Endothelial cell of umbilical vein (primary cell): ENCODE measurements around the gene DNAJC4. TPM values are rescaled to one million over a fixed set of nuclear protein-coding genes. Genes with fewer than 3 reads are reported as not detected.

Source experiments
- BruUV-seq: library from RNA; stranded (reverse); fragments of 400-500 nt; replicated peaks from 2 replicates; lab custom pipeline; 2021; lab: Mats Ljungman, UMichigan
- CTCF ChIA-PET: fragments of 300-600, 350-600 bp; sonication (Branson Sonifier 250); formaldehyde crosslinking; loops from one replicate; lab custom pipeline; 2021; ENCODE audit warnings: antibody characterized with exemption, inconsistent platforms; lab: Charles Lee
- POLR2A ChIA-PET: fragments of 300-600, 350-600 bp; sonication (Branson Sonifier 250); formaldehyde crosslinking; loops from one replicate; lab custom pipeline; 2021; ENCODE audit warnings: antibody characterized with exemption, inconsistent platforms; lab: Charles Lee
- DNase-seq: peaks from one replicate; pipeline ENCODE4 v3.0.0-alpha.2; 2011; ENCODE audit warnings: low read depth, low spot score
- FAIRE-seq: peaks from 2 replicates; lab custom pipeline; 2011; peaks lifted over from hg19 to GRCh38; lab: Jason Lieb, UNC
- H2AFZ ChIP-seq: 2 replicates; pipeline ENCODE4 v1.6.0; 2012; ENCODE audit warnings: low read depth, low read length, control low read depth, inconsistent platforms
- H3K27ac ChIP-seq: 2 replicates; pipeline ENCODE4 v1.5.1; 2011; ENCODE audit warnings: low read depth, mild to moderate bottlenecking, control low read depth, low read length, moderate library complexity; ENCODE audit not compliant: insufficient read depth
- H3K27me3 ChIP-seq, 2 experiments: 2 replicates each; pipeline versions ENCODE4 v1.6.0 to v1.6.1; 2011; ENCODE audit warnings: low read length in 2 of 2, mixed read lengths in 1 of 2; ENCODE audit not compliant: control insufficient read depth in 2 of 2, insufficient read depth in 2 of 2
- H3K36me3 ChIP-seq, 2 experiments: 2 replicates in 1 of 2; 3 replicates in 1 of 2; pipeline ENCODE4 v1.5.1; 2011; ENCODE audit warnings: low read length in 2 of 2, mild to moderate bottlenecking in 1 of 2, moderate library complexity in 1 of 2; ENCODE audit not compliant: control insufficient read depth in 2 of 2, insufficient read depth in 2 of 2; ENCODE audit errors: extremely low read depth in 1 of 2
- H3K4me1 ChIP-seq: 3 replicates; pipeline ENCODE4 v1.5.1; 2011; ENCODE audit warnings: mild to moderate bottlenecking, low read length; ENCODE audit not compliant: control insufficient read depth, insufficient read depth; ENCODE audit errors: extremely low read depth
- H3K4me2 ChIP-seq: 2 replicates; pipeline ENCODE4 v1.6.1; 2011; ENCODE audit warnings: low read length, control low read depth, mixed read lengths; ENCODE audit not compliant: insufficient read depth
- H3K4me3 ChIP-seq, 3 experiments: fragments of 200-600 bp in 1 of 3; sonication (generic), shearing (Covaris generic) in 1 of 3; replicated peaks in 1 of 3; 2 replicates each; pipeline ENCODE4 v1.5.1; 2011 to 2016; ENCODE audit warnings: control low read depth in 3 of 3, low read length in 3 of 3, mild to moderate bottlenecking in 2 of 3, inconsistent platforms in 1 of 3, low read depth in 1 of 3, moderate library complexity in 1 of 3; ENCODE audit not compliant: insufficient read depth in 1 of 3
- H3K79me2 ChIP-seq: 2 replicates; pipeline ENCODE4 v1.6.0; 2012; ENCODE audit warnings: low read length, inconsistent platforms; ENCODE audit not compliant: control insufficient read depth, insufficient read depth
- H3K9ac ChIP-seq: replicated peaks from 2 replicates; pipeline ENCODE3; 2011; ENCODE audit warnings: low read length, control low read depth; ENCODE audit not compliant: insufficient read depth; ENCODE audit errors: extremely low read depth
- H3K9me1 ChIP-seq: replicated peaks from 3 replicates; pipeline ENCODE4 v1.6.0; 2011; ENCODE audit warnings: mild to moderate bottlenecking, low read length; ENCODE audit not compliant: control insufficient read depth, insufficient read depth; ENCODE audit errors: extremely low read depth
- H3K9me3 ChIP-seq: replicated peaks from 2 replicates; pipeline ENCODE4 v1.5.1; 2012; ENCODE audit warnings: low read length, inconsistent platforms; ENCODE audit not compliant: control insufficient read depth, insufficient read depth
- H4K20me1 ChIP-seq: replicated peaks from 2 replicates; pipeline ENCODE3; 2011; ENCODE audit warnings: mild to moderate bottlenecking, low read length; ENCODE audit not compliant: control insufficient read depth, insufficient read depth; ENCODE audit errors: extremely low read depth
- CTCF ChIP-seq, 2 donors: IDR thresholded peaks; 1 replicate in 1 of 2; 2 replicates in 1 of 2; pipeline ENCODE4 v1.5.1; 2011; ENCODE audit warnings: low read length in 2 of 2, mild to moderate bottlenecking in 2 of 2, moderate library complexity in 2 of 2, control low read depth in 1 of 2, inconsistent platforms in 1 of 2, low read depth in 1 of 2; ENCODE audit not compliant: insufficient read depth in 1 of 2; ENCODE audit errors: extremely low read depth in 1 of 2
- EZH2 ChIP-seq: IDR thresholded peaks from 2 replicates; pipeline ENCODE4 v1.6.1; 2012; ENCODE audit warnings: borderline replicate concordance, low read depth, mild to moderate bottlenecking, moderate library complexity, low read length, inconsistent platforms; ENCODE audit not compliant: severe bottlenecking
- FOS ChIP-seq: IDR thresholded peaks from 2 replicates; pipeline ENCODE4 v1.6.1; 2011; ENCODE audit warnings: mild to moderate bottlenecking, low read length, moderate library complexity, borderline replicate concordance; ENCODE audit not compliant: insufficient read depth
- GATA2 ChIP-seq: IDR thresholded peaks from 2 replicates; pipeline ENCODE4 v1.7.0; 2011; ENCODE audit warnings: low read depth, mild to moderate bottlenecking, moderate library complexity, mixed read lengths, low read length; ENCODE audit not compliant: insufficient read length, insufficient read depth
- JUN ChIP-seq: IDR thresholded peaks from 2 replicates; pipeline ENCODE4 v1.6.1; 2011; ENCODE audit warnings: borderline replicate concordance, low read depth; ENCODE audit not compliant: insufficient read length, insufficient read depth
- MAX ChIP-seq: IDR thresholded peaks from 2 replicates; pipeline ENCODE4 v1.6.1; 2011; ENCODE audit not compliant: insufficient read depth, insufficient read length
- MYC ChIP-seq: IDR thresholded peaks from one replicate; pipeline ENCODE4 v1.6.1; 2011; ENCODE audit warnings: mild to moderate bottlenecking, low read depth, low read length
- POLR2A ChIP-seq: IDR thresholded peaks from 2 replicates; pipeline ENCODE4 v1.6.1; 2012; ENCODE audit warnings: low read depth, mild to moderate bottlenecking, control low read depth, low read length
- POLR2AphosphoS5 ChIP-seq: IDR thresholded peaks from 2 replicates; pipeline ENCODE4 v1.6.1; 2012; ENCODE audit warnings: low read depth, mild to moderate bottlenecking, control low read depth, low read length, moderate library complexity; ENCODE audit not compliant: insufficient read depth
- dilution Hi-C: fragments of 300-500 bp; cut with MboI; formaldehyde crosslinking; loops from one replicate; pipeline ENCODE4 v1.15.0; 2019; ENCODE audit warnings: low sequenced_read_pairs; ENCODE audit not compliant: extremely low pct_ligation_motif_present
- intact Hi-C: fragments of 100-400 bp; cut with micrococcal nuclease; formaldehyde crosslinking; loops from one replicate; pipeline ENCODE4 v1.10.0; 2022
- polyA plus RNA-seq, 4 experiments: library from polyadenylated mRNA; depleted of rRNA in 3 of 4; stranded (reverse) in 3 of 4; unstranded in 1 of 4; fragments of >200 nt; gene quantifications; 2 replicates each; pipeline versions ENCODE4 v1.2.1 to v1.2.3, GENCODE V29; 2011 to 2012; ENCODE audit warnings: missing spikeins in 1 of 4
- total RNA-seq: library from RNA; stranded (reverse); gene quantifications from 2 replicates; pipeline ENCODE4 v1.2.3, GENCODE V29; 2021

DNAJC4 gene
- total and polyA plus RNA-seq, 2 donors (not counting 3 experiments of a cell fraction or from before 2014, with no cell fraction given), result 23.5 to 41.2 TPM

GRCh38 chr11:64229090-64229743 is 1.1 kb upstream of the DNAJC4 start:
- Histone ChIP-seq H3K4me1 (peaks cover 19% of the 10 kb centered on the region), H3K9me1 (no peaks in the 10 kb centered on the region), H2AFZ (no peak overlapping the region), H3K79me2 (peaks cover 8% of the 10 kb centered on the region), H3K27me3 (no peaks in the 10 kb centered on the region), H3K9ac (no peak overlapping the region), H4K20me1 (no peaks in the 10 kb centered on the region), H3K4me2 (no peak overlapping the region), H3K36me3 (peaks cover 0 to under 1% of the 10 kb centered on the region in 2 experiments), H3K9me3 (no peaks in the 10 kb centered on the region), H3K27ac (no peak overlapping the region), H3K4me3 (no peak overlapping the region)
- intact Hi-C loops (no loop called here), dilution Hi-C loops (no loop called here)
- TF ChIP-seq MAX, result no peak
- TF ChIP-seq CTCF (IDR thresholded peaks at IDR 0.05; ENCODE audit: extremely low read depth in 1 of 2, insufficient read depth in 1 of 2, low read depth in 1 of 2, low read length in 2 of 2), result no peak
- no peak for TF ChIP-seq POLR2AphosphoS5
- no peak for TF ChIP-seq JUN
- TF ChIP-seq MYC, result no peak
- TF ChIP-seq FOS, result no peak
- no peak for TF ChIP-seq GATA2
- TF ChIP-seq EZH2, result no peak
- TF ChIP-seq POLR2A, result no peak
- FAIRE-seq (no peak), DNase-seq (no peak)
- CTCF ChIA-PET, result interaction anchor here (0.6 to 2.0 kb wide), 4 partner anchors 16 to 75 kb away, joined by 3 to 9 read pairs (median 4); no protein-coding TSS in a partner anchor
- BruUV-seq, result no TSS peak
- POLR2A ChIA-PET, result no interaction called here
